Measurements from ENCODE around the gene LRRC4C. TPM values are rescaled to one million over a fixed set of nuclear protein-coding genes. Genes with fewer than 3 reads are reported as not detected.
A peak's percentile ranks its signal among the peaks of the same experiment; 100 is the strongest.

The LRRC4C gene
- total RNA-seq, 1 experiment from 2014 or later: 0.72 TPM

GRCh38 chr11:41398175-41398574 is 61.3 kb downstream of the LRRC4C start:
- peaks cover 68% of the 10 kb centered on the region for H3K4me1 Mint-ChIP-seq
- ChIA-PET POLR2A (no interaction called here), CTCF (no interaction called here)
- no peak for ATAC-seq
- no peak for DNase-seq (ENCODE audit: low spot score)
- no peak overlapping the region for H3K4me3 Mint-ChIP-seq
- peak overlapping the region; percentile 55; the same call in 1 of the 2 replicates for H3K27ac Mint-ChIP-seq
- no peak for TF ChIP-seq CBFB (CRISPR knock-in tag; IDR thresholded peaks at IDR 0.05; ENCODE audit: low read depth)
- TF ChIP-seq, protein P1, sequence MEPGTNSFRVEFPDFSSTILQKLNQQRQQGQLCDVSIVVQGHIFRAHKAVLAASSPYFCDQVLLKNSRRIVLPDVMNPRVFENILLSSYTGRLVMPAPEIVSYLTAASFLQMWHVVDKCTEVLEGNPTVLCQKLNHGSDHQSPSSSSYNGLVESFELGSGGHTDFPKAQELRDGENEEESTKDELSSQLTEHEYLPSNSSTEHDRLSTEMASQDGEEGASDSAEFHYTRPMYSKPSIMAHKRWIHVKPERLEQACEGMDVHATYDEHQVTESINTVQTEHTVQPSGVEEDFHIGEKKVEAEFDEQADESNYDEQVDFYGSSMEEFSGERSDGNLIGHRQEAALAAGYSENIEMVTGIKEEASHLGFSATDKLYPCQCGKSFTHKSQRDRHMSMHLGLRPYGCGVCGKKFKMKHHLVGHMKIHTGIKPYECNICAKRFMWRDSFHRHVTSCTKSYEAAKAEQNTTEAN (CRISPR knock-in tag; IDR thresholded peaks at IDR 0.05): no peak
- TF ChIP-seq ZNF121 (CRISPR knock-in tag; IDR thresholded peaks at IDR 0.05): no peak
- no peak for TF ChIP-seq ATF6 (CRISPR knock-in tag; IDR thresholded peaks at IDR 0.05)
- TF ChIP-seq, protein P2, sequence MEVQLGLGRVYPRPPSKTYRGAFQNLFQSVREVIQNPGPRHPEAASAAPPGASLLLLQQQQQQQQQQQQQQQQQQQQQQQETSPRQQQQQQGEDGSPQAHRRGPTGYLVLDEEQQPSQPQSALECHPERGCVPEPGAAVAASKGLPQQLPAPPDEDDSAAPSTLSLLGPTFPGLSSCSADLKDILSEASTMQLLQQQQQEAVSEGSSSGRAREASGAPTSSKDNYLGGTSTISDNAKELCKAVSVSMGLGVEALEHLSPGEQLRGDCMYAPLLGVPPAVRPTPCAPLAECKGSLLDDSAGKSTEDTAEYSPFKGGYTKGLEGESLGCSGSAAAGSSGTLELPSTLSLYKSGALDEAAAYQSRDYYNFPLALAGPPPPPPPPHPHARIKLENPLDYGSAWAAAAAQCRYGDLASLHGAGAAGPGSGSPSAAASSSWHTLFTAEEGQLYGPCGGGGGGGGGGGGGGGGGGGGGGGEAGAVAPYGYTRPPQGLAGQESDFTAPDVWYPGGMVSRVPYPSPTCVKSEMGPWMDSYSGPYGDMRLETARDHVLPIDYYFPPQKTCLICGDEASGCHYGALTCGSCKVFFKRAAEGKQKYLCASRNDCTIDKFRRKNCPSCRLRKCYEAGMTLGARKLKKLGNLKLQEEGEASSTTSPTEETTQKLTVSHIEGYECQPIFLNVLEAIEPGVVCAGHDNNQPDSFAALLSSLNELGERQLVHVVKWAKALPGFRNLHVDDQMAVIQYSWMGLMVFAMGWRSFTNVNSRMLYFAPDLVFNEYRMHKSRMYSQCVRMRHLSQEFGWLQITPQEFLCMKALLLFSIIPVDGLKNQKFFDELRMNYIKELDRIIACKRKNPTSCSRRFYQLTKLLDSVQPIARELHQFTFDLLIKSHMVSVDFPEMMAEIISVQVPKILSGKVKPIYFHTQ (CRISPR knock-in tag; IDR thresholded peaks at IDR 0.05): no peak
- TF ChIP-seq FOXP1 (CRISPR knock-in tag; IDR thresholded peaks at IDR 0.05; ENCODE audit: borderline replicate concordance): no peak
- TF ChIP-seq, protein P3, sequence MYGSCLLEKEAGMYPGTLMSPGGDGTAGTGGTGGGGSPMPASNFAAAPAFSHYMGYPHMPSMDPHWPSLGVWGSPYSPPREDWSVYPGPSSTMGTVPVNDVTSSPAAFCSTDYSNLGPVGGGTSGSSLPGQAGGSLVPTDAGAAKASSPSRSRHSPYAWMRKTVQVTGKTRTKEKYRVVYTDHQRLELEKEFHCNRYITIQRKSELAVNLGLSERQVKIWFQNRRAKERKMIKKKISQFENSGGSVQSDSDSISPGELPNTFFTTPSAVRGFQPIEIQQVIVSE (CRISPR knock-in tag; IDR thresholded peaks at IDR 0.05; ENCODE audit: borderline replicate concordance): no peak
- H3K36me3 Mint-ChIP-seq: no peaks in the 10 kb centered on the region
- no peaks in the 10 kb centered on the region for H3K9me3 Mint-ChIP-seq
- H3K27me3 Mint-ChIP-seq (ENCODE audit: low read depth): no peaks in the 10 kb centered on the region

GRCh38 chr11:41394521-41395195 is 64.8 kb downstream of the LRRC4C start:
- H3K4me3 Mint-ChIP-seq: peak overlapping the region; percentile 26
- TF ChIP-seq FOXP1 (CRISPR knock-in tag; IDR thresholded peaks at IDR 0.05; ENCODE audit: borderline replicate concordance): no peak
- TF ChIP-seq, protein P3 (CRISPR knock-in tag; IDR thresholded peaks at IDR 0.05; ENCODE audit: borderline replicate concordance): no peak
- TF ChIP-seq NR3C1 (CRISPR knock-in tag; conservative IDR thresholded peaks at IDR 0.05; ENCODE audit: low read depth): no peak
- no peak for TF ChIP-seq FOXJ3 (CRISPR knock-in tag; IDR thresholded peaks at IDR 0.05; ENCODE audit: borderline replicate concordance)
- no peak for TF ChIP-seq ARID4B (CRISPR knock-in tag; IDR thresholded peaks at IDR 0.05; ENCODE audit: borderline replicate concordance)
- no peak for TF ChIP-seq SP1 (CRISPR knock-in tag; conservative IDR thresholded peaks at IDR 0.05)
- TF ChIP-seq NR1H2 (CRISPR knock-in tag; IDR thresholded peaks at IDR 0.05): no peak
- no peak for TF ChIP-seq ZBTB21 (CRISPR knock-in tag; IDR thresholded peaks at IDR 0.05; ENCODE audit: borderline replicate concordance)
- TF ChIP-seq NFE2L1 (CRISPR knock-in tag; IDR thresholded peaks at IDR 0.05): no peak
- TF ChIP-seq, protein P2 (CRISPR knock-in tag; IDR thresholded peaks at IDR 0.05): no peak
- TF ChIP-seq CTCF (IDR thresholded peaks at IDR 0.05): no peak
- TF ChIP-seq EMX1 (CRISPR knock-in tag; IDR thresholded peaks at IDR 0.05): no peak

More at GRCh38 chr11:41394521-41395195, 64.8 kb downstream of the LRRC4C start:
- Mint-ChIP-seq H3K27me3 (ENCODE audit: low read depth) (no peaks in the 10 kb centered on the region), H3K4me1 (peaks cover 85% of the 10 kb centered on the region), H3K27ac (peak overlapping the region; percentile 97), H3K9me3 (no peaks in the 10 kb centered on the region), H3K36me3 (no peaks in the 10 kb centered on the region)
- ATAC-seq: peak; percentile 13; the same call in 1 of the 2 replicates
- CTCF ChIA-PET: no interaction called here
- POLR2A ChIA-PET: no interaction called here
- DNase-seq (ENCODE audit: low spot score): no peak
